HG03095 (cell line): Measurements from ENCODE around the gene INO80C.

Source experiments
- ATAC-seq: cut with Tn5 transposase; IDR thresholded peaks from one replicate; pipeline ENCODE4 v1.9.1; 2021; ENCODE audit warnings: moderate library complexity; ENCODE audit not compliant: unreplicated experiment

Gene INO80C, protein sequence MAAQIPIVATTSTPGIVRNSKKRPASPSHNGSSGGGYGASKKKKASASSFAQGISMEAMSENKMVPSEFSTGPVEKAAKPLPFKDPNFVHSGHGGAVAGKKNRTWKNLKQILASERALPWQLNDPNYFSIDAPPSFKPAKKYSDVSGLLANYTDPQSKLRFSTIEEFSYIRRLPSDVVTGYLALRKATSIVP

DNA sequence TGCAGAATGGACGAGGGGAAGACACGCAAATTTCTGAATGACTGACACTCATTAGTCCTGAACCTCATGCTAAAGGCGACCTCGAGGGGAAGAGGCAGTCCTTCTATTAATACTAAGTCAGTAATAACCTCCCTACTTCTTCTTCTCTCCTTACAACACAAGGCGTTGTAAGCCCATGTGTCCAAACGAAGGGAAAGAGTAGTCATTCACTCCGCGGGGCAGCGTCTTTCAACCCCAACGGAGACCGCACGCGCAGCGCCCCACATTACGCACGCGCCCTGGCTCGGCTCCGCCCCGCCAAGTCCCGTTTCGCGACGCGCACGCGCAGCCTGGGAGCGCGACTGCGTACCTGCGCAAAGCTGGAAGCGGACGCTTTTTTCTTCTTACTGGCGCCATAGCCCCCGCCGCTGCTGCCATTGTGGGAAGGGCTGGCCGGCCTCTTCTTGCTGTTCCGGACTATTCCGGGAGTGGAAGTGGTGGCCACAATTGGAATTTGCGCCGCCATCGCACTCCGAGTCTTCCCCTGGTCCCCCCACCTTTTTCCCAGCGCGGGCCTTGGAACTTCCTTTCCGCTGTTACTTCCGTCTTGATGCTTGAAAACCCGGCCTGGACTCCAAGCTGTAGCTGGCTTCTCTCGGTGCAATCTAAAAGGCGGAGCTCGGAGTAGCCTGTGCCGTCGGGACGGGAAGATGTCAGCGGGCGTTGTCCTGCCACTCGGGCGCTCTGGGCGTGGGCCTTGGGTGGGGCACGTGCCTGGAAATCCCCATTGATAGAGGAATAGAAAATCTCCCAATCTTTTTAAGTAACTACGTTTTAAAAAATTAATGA lies at the start of gene INO80C:
INO80C (minus strand) TSS at position 591 of the 828 bp plus-strand sequence; CDS start at position 505, 86 bp downstream.
- peak; percentile 94 for ATAC-seq

DNA sequence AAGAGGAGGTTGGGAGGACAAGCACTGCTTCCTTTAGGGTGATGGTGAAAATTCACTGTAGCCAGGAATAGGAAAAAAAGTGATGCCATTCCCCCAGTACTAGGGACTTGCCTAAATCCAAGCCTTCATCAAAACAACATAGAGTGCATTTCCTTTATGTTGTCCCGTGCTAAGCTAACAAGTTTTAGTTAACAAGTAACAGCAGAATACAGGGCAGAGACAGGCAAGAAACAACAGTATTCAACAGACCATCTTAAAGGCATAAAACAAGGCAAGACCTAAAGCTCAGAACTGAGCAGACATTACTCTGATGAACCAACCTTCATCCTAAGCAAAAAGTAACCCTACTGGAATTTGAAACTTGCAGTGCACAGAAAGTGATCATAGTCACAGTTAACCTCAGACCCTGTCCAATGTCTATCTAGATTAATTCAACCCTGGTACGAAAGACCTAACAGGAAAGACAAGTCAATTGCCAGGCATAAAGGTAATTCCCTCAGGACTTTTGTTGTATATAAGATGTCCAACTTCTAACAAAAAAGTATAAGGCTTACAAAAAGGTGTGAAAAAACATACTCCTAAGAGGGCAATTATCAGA lies 49.3 kb upstream of the INO80C start:
- ATAC-seq: no peak

DNA sequence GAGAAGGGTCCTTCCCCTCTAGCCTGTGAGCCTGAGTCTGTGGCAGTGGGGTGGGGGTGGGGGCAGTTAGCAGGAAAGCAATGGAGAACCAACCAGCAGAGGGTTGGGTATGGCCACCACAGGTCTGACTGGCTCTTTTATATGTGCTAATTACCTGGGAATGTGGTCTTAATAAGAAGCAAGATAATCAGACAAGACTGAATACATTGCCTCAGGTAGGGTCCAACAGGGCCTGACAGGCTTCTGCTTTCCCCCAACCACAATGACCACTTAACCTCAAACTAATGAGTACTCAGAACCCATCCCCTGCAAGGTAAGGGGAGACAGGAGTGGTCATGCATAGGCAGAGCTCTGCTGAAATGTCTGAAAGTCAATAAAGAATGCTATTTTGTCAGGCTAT lies 44.6 kb upstream of the INO80C start:
- no peak for ATAC-seq

DNA sequence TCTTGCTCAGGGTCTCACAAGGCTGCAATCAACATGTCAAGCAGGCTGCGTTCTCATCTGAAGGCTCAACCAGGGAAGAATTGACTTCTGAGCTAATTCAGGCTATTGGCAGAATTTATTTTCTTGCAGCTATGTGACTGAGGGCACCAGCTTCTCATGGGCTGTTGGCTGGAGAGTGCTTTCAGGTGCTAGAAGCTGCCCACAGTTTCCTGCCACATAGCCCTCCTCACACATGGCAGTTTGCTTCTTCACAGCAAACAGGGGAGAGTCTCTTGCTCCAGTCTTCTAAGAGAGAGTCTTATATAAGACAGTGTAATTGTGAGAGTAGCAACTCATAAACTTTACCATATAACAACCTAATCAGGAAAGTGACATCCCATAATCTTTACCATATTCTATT lies 37.5 kb upstream of the INO80C start:
- no peak for ATAC-seq

DNA sequence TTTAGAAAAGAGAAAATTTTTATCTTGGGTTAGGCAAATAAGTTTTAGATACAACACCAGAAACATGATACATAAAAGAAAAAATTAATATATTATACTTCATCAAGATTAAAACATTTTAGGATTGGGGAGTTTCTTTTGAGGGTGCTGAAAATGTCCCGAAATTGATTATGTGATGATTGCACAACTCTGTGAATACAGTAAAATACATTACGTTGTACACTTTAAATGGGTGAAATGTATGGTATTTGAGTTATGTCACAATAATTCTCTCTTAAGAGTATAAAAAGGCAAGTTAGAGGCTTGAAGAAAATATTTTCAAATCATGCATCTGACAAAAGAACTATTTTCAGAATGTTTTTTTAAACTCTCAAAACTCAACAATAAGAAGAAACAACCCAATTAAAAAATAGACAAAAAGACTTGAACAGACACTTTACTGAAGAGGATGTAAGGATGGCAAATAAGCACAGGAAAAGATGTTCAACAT lies 36.2 kb upstream of the INO80C start:
- no peak for ATAC-seq

DNA sequence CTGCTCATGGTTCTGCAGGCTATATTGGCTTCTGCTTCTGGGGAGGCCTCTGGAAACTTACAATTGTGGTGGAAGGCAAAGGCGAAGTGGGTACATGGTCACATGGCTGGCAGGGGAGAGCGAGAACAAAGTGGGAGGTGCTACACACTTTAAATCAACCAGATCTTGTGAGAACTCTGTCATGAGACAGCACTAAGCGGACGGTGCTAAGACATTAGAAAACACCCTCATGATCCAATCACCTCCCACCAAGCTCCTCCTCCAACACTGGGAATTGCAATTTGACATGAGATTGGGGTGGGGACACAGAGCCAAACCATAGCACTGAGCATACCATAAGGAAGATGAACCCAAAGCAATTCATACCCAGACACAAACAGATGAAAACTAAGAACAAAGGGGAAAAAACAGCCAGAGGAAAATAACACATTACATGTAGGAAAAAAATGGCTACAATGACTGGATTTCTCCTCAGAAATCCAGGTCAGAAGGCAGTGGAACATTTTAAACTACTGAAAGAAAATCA lies 31.1 kb upstream of the INO80C start:
- no peak for ATAC-seq

DNA sequence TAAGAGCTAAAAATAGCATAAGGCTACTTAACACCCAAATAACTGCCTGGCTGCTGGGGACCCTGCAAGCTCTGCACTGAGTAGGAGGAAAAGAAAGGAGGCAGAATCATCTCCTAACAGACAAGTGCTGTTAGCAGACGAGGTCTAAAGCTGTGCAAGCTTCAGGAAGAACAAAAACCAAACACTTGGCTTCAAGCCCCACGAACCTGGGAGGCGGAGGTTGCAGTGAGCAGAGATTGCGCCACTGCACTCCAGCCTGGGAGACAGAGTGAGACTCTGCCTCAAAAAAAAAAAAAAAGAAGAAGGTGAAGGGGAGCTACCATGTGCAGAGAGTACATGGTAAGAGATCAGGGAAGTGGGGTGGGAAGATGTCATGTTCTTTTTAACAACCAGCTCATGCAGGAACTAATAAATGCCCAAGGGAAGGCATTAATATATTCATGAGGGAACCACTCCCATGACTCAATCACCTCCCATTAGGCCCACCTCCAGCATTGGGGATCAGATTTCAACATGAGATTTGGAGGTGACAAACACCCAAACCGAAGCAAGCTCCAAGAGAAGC lies 28.8 kb upstream of the INO80C start:
- no peak for ATAC-seq

DNA sequence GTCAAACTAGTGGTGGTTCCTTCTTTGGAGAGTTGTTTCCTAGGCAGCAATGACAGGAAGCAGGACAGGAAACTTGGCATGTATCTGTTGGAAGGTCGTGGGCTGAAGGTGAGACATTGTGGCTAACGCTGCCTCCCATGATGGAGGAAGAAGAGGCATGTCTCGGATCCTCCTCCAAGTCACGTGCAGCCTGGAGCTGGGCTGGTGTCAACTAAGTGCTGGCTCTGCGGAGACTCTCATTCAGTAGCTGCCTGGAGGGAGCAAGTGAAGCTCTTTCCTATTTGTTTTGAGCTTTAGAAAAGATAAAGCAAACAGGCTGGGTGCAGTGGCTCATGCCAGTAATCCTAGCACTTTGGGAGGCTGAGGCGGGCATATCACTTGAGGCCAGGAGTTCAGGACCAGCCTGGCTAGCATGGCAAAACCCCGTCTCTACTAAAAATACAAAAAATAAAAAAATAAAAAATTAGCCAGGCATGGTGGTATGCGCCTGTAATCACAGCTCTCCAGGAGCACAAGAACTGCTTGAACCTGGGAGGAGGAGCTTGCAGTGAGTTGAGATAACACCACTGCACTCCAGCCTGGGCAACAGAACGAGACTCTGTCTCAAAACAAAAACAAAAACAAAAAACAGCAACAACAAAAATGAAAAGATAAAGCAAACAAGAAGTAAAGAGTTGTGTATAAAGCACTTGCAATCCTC lies 28.2 kb upstream of the INO80C start:
- ATAC-seq: no peak

DNA sequence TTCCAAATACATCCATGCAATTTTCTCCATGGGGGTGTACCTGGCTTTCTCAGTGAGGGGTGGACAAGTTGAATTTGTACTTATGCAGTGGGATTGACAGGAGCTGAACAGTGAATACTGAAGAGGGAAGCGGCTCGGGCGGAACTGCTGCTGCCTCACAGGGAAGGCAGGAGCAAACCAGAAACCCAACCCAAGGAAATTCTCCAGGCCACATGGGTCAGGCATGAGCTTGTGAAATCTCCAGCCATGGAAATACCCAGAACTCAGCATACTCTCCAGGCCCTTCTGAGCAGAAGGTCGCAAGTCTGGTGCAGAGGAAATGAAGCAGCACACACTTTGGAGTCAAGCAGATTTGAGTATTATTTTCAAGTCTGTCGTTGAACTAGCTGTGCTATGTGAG lies 26.5 kb upstream of the INO80C start:
- no peak for ATAC-seq

DNA sequence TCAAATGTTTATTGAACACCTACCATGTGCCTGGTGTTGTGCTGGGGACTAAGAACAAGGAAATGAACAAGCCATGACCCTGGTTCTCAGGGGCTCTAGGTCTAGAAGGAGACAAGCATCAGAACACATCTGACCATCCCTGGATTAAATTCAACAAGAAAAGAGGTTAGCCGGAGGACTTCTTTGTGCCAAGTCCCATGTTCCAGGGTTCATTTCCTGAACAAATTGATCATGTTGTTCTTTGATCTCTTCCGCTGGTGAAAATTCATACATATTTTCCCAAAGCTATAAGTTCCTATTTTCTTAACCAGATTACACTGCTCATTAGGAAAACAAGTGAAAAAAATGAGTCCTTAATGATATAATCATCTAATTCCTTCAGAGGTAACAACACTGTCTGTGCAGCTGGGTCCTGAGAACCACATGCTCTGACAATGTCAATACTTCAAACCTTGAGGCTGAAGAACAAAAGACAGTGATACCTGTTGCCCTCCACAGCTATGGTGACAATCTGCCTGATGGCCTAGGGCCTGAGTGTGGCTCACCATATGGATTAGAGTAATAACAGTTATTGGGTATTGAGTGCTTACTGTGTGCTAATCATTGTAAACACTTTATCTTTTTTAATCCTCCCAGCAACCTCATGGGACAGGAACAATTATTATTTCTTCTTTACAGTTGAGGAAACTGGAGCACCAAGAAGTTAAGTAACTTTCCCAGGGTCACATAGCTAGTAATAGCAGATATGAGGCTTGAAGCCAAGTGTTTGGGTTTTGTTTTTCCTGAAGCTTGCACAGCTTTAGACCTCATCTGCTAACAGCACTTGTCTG lies 24.6 kb upstream of the INO80C start:
- no peak for ATAC-seq

DNA sequence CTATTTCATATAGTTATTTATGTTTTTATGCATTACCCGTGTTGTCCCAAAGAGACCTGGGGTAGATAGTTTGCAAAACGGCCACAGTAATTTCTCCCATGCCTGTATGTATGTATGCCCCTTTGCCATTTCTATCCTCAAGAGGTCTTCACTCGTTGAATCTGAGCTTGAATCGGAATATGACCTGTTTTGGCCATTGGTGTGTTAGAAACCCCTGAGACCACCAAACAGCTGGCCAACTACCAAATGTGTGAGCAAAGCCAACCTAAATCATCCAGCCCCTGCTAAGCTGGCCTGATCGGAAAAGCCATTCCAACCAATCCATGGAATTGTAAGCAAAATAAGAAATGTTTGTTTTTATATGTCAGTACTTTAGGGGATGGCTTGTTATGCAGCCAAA lies 23.4 kb upstream of the INO80C start:
- no peak for ATAC-seq

DNA sequence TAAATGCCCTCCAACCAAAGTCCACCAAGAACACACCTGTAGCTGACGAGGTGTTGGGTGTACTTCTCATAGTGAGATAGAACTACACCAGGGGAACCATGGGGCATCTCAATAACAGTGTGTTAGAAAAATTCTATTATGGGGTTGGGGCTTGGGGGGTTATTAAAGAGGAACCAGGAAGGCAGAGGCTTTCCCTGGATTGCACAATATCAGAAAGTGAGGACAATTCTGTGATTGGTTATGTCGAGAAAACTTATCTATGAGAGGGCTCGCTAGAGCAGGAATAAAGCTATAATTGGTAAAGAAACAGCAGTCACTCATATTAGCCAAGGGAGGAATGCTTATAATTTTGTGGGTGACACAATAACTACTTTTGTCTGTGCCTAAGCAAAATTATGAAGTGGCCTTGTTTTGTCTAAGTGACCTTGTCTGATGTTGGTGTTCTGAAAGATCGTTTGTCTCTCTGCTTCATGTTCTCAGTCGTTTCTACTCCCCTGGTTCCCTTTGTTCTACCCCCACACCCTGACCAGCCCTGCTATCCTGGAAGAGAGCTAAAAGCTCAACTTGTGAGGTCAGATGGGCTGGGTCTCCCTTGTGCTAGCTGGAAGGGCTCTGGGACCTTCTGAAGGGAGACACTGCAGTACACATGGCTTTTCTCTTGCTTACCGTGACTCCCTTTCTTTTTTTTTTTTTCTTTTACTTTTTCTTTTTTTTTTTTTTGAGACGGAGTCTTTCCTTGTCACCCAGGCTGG lies 21.6 kb upstream of the INO80C start:
- no peak for ATAC-seq

DNA sequence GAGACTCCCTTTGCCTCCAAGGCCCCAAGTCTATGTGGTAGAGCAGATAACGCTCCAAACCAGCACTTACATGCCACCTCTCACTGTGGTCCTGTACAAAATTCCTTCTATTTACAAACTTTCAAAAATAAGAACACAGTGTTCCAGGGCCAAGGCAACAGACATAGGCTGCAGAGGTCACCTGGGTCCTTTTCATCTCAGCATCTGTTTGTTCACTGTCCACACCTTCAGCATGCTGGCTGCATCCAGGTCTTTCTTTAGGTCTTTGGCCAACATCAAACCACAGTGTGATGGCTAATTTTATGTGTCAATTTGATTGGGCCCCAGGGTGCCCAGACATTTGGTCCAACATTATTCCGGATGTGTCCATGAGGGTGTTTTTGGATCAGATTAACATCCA lies 20.0 kb upstream of the INO80C start:
- ATAC-seq: no peak

DNA sequence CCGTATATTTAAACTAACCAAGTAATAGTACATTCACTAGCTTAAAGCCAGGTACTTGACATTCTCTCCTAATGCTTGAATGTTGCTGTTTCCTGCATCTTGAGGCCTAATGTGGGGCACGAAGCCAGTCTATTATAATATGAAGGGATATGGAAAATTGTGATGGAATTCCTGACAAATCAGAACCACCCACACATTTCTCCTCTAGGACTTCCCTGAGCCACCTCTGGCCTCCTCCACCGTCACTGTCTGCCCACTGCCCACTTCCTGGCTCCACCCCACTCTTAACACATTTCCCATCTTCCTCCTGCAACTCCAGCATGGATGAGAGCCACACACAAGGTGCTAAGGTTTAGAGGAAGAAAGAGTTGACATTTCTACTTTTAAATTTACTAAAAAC lies 19.0 kb upstream of the INO80C start:
- ATAC-seq: no peak

DNA sequence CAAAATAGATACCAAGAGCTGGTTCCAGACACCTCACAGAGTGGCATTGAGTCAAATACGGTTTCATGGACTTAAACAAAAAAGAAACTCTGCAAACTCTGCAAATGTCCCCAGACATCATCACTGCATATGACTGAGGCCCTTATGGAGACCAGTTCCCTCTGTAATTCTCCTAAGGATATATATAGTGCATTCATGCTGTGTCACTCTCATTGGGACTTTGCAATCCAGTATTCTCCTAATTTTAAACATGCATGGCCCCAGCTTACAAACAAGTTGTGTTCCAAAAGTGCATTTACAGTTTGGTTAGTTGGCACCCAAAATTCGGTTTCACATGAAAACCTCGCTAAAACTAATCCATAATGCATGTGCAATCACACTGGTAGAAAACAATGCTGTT lies 18.6 kb upstream of the INO80C start:
- no peak for ATAC-seq

DNA sequence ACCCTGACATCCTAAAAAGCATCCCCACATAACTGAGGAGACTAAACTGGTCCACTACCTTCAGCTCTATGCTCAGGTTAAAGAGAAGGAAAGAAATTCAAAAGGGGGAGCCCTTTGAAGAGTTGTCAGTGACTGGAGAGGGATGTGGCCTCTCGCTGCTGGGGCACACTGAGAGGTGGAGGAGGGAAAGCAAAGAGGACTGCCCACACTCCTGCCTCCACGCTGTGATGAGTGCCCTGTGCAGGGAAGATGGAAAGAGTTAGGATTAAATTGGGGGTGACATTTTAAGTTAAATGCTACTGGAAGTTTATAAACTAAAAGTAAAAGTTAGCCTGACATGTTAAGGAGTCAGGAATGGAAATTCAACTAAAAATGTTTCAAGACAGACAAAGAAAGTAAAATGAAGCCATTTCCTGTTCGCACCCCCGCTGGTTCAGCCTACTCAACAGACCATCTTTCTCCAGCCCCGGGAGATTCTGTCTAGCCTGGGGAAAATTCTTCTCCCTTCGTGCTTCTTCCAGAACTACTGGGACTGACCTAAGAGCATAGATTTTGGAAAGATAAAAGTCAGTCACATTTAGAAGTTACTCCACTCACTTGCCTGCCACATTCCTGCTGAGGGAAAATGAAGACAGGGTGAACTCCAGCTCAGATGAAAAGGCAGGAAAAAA lies 17.8 kb upstream of the INO80C start:
- no peak for ATAC-seq

DNA sequence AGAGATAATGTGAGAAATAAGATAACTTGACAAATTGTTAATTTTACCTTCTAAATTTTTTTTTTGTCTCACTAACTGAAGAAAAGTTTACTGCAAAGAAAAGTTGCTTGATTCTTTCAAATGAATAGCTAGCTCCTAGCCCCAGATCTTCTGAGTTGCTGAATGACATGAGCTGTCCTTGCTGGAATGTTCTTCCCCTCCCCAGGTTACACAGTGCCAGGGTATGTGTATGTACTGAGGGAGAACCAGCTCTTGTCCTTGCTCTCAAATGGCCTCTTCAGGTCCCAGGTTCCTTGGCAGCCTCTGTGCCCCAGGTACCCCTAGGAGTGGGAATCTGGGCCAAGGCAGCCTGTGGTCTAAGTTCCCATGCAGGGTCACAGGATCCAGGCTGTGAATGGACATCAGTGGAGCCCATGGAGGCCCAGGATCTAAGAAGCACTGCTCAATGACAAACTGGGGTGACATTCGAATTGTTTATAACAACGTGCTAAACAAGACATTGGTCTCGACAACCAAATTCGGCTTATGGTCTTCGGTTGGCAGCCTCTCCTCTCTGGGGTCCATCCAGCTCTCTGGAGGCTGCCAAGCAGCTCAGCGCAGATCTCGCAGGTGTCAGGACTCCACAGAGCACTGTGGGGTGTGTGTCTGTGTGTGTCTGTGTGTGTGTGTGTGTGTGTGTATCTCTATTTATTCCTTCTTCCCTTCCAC lies 17.1 kb upstream of the INO80C start:
- ATAC-seq: no peak

DNA sequence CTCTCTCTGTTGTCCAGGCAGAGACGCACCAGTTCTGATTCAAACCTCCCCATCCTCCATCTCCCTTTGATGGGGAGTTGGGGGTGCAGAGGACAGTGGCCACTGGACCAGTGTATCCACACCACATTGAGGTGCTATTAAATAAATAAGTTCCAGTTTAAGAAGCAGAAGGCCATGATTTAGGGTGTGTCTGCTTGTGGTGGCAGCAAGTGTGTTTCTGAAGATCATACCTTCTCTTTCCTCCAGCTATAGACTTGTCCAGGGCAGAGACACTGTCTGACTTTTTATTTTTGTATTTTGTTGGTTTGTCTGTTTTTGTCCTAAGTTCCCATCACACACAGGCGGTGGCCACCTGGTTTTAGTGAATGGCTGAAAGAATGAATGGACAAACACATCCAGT lies 16.5 kb upstream of the INO80C start:
- no peak for ATAC-seq
